ENCODE results near the gene PTTG1IP2.

DNA sequence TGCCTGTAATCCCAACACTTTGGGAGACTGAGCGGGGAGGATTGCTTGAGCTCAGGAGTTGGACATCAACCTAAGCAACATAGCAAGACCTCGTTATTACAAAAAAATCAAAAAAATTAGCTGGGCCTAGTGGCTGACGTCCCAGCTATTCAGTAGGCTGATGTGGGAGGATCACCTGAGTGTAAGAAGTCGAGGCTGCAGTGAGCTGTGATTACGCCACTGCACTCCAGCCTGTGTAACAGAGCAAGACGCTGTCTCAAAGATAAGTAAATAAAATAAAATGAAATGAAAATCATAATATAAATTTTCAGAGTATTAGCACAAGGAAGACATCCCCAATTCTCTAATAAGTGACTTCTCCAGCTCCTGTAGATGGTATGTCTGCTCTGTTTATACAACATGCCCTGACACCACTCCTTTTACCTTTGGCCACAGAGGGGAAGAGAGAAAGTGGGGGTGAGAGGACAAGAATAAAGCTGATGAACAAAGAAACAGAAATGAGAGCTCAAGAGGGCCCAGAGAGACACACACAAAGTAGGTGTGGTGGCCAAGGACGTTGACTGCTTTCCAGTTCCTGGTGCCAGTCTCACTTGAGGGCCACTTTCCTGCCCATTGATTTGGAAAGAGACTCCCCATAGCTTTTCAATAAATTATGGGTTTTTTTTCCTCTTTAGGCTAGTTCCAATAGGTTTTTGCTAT is 62.9 kb downstream of the PTTG1IP2 start:
- TF ChIP-seq, protein P1, sequence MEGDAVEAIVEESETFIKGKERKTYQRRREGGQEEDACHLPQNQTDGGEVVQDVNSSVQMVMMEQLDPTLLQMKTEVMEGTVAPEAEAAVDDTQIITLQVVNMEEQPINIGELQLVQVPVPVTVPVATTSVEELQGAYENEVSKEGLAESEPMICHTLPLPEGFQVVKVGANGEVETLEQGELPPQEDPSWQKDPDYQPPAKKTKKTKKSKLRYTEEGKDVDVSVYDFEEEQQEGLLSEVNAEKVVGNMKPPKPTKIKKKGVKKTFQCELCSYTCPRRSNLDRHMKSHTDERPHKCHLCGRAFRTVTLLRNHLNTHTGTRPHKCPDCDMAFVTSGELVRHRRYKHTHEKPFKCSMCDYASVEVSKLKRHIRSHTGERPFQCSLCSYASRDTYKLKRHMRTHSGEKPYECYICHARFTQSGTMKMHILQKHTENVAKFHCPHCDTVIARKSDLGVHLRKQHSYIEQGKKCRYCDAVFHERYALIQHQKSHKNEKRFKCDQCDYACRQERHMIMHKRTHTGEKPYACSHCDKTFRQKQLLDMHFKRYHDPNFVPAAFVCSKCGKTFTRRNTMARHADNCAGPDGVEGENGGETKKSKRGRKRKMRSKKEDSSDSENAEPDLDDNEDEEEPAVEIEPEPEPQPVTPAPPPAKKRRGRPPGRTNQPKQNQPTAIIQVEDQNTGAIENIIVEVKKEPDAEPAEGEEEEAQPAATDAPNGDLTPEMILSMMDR (IDR thresholded peaks at IDR 0.05) = no peak
- TF ChIP-seq POLR2AphosphoS5 (IDR thresholded peaks at IDR 0.05) (no peak), POLR2A (IDR thresholded peaks at IDR 0.05) (no peak), EP300 (IDR thresholded peaks at IDR 0.05; ENCODE audit: low read depth) (no peak)
